GM19452 (cell line): Measurements from ENCODE around the gene ANKS3.
"Not testable (repeated sequence)": the region's sequence is repeated elsewhere in the genome, so short reads cannot be mapped to it uniquely, and the experiment has no call there.

Experiments used
- ATAC-seq: cut with Tn5 transposase; IDR thresholded peaks from one replicate; pipeline ENCODE4 v1.9.1; 2021; ENCODE audit not compliant: unreplicated experiment

Gene ANKS3

GRCh38 chr16:4651827-4652226 is 82.2 kb downstream of the ANKS3 start:
- ATAC-seq: no peak

GRCh38 chr16:4650443-4651074 is 83.5 kb downstream of the ANKS3 start:
- not testable (repeated sequence) for ATAC-seq

GRCh38 chr16:4649744-4650442 is 84.2 kb downstream of the ANKS3 start:
- ATAC-seq: no peak

- no peak for ATAC-seq
These were observed 85.2 kb downstream of the ANKS3 start for GRCh38 chr16:4648917-4649316.

GRCh38 chr16:4647644-4647980 is 86.5 kb downstream of the ANKS3 start:
- no peak for ATAC-seq

GRCh38 chr16:4646773-4647643 is 87.1 kb downstream of the ANKS3 start:
- ATAC-seq: no peak
